Stomach smooth muscle (tissue), 2 donors: ENCODE results near the gene SLC46A1.
A peak's percentile ranks its signal among the peaks of the same experiment; 100 is the strongest.

Experiments used
- H3K27ac ChIP-seq: one replicate; pipeline ENCODE4 v1.7.0; 2013; ENCODE audit warnings: mild to moderate bottlenecking, low read length, inconsistent platforms
- H3K27me3 ChIP-seq, 2 donors: one replicate each; pipeline ENCODE4 v1.7.0; 2013; ENCODE audit warnings: low read length in 2 of 2; ENCODE audit not compliant: insufficient read depth in 2 of 2, control insufficient read depth in 1 of 2
- H3K36me3 ChIP-seq, 2 donors: one replicate each; pipeline ENCODE4 v1.7.0; 2013; ENCODE audit warnings: low read length in 2 of 2; ENCODE audit not compliant: control insufficient read depth in 2 of 2, insufficient read depth in 2 of 2
- H3K4me1 ChIP-seq: one replicate; pipeline ENCODE4 v1.7.0; 2013; ENCODE audit warnings: low read length; ENCODE audit not compliant: control insufficient read depth, insufficient read depth
- H3K4me3 ChIP-seq, 2 donors: one replicate each; pipeline ENCODE4 v1.7.0; 2013; ENCODE audit warnings: low read length in 2 of 2
- H3K9ac ChIP-seq, 2 donors: one replicate each; pipeline ENCODE4 v1.7.0; 2013; ENCODE audit warnings: low read length in 2 of 2, mild to moderate bottlenecking in 1 of 2
- H3K9me3 ChIP-seq, 2 donors: one replicate each; pipeline ENCODE4 v1.7.0; 2013; ENCODE audit warnings: low read length in 2 of 2; ENCODE audit not compliant: control insufficient read depth in 2 of 2
- donor health status: healthy.
- donor health status: Pancreatic carcinoma.

SLC46A1 gene

DNA sequence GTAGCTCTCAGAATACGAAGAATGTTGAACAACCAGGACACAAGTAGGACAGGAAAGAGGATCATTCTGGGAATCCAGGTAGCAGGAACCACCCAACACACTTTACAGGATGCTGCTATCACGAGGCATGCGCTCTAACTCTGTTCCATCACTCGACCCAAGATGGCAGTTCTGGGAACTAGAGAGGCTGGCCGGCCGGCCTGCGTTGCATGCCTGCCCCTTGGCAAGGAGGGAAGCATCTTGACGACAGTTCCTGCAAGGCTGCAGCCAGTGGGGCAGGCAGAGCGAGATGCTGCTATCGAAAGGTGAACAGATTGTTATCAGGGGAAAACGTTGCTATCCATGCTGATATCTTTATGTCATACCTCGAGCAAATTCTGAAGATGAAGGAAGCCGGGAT, 19.2 kb upstream of the SLC46A1 start:
- peaks cover 0 to 6% of the 10 kb centered on the region in 2 donors for H3K27me3 ChIP-seq
- no peaks in the 10 kb centered on the region for H3K36me3 ChIP-seq
- H3K9ac ChIP-seq: no peak overlapping the region
- no peaks in the 10 kb centered on the region for H3K4me1 ChIP-seq
- H3K4me3 ChIP-seq: no peak overlapping the region
- no peaks in the 10 kb centered on the region for H3K9me3 ChIP-seq
- no peak overlapping the region for H3K27ac ChIP-seq

DNA sequence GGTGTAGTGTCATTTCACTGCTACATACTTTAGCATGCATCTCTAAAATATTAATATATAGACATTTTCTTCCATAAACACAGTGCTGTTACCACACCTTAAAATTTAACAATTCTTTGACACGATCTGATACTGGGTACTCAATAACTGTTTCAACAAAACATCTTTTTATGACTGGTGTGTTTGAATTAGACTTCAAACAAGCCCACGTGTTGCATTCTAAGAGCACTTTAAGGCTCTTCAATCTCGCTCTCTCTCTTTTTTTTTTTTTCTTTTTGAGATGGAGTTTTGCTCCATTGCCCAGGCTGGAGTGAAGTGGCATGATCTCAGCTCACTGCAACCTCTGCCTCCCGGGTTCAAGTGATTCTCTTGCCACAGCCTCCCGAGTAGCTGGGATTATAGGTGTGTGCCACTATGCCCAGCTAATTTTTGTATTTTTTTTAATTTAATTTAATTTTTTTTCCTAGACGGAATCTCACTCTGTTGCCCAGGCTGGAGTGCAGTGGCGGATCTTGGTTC, 15.8 kb upstream of the SLC46A1 start:
- Histone ChIP-seq H3K9ac (no peak overlapping the region), H3K36me3 (no peaks in the 10 kb centered on the region), H3K27ac (no peak overlapping the region), H3K4me1 (no peaks in the 10 kb centered on the region), H3K9me3 (no peaks in the 10 kb centered on the region), H3K27me3 (peaks cover 0 to 12% of the 10 kb centered on the region in 2 donors), H3K4me3 (no peak overlapping the region)

DNA sequence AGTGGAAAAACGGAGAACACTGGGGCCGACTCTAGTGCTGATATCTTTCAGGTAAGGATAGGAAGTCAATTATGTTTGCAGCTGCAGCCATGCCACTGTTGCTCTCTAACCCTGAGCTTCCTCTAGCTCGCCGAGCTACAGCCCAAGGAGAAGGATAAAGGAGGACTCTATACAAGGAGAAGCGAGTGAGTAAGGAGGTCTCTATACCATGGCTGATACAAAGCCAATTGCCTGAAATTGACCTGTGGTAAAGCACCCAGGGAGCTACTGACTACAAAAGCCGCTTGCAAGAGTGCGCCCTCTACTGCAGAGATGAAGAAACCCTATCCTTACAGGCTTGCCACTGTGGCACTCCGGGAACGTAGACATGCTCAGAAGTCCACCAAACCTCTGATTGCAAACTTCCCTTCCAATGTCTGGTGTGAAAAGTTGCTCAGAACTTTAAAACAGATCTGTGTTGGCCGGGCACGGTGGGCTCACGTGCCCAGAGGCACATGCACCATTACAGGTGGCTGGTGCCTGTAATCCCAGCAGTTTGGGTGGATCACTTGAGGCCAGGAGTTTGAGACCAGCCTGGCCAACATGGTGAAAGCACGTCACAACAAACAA, 10.8 kb upstream of the SLC46A1 start:
- H3K27me3 ChIP-seq: peaks cover 0 to 10% of the 10 kb centered on the region in 2 donors
- H3K9me3 ChIP-seq: no peaks in the 10 kb centered on the region
- H3K36me3 ChIP-seq: no peaks in the 10 kb centered on the region
- H3K27ac ChIP-seq: no peak overlapping the region
- H3K9ac ChIP-seq: no peak overlapping the region
- no peaks in the 10 kb centered on the region for H3K4me1 ChIP-seq
- no peak overlapping the region for H3K4me3 ChIP-seq

DNA sequence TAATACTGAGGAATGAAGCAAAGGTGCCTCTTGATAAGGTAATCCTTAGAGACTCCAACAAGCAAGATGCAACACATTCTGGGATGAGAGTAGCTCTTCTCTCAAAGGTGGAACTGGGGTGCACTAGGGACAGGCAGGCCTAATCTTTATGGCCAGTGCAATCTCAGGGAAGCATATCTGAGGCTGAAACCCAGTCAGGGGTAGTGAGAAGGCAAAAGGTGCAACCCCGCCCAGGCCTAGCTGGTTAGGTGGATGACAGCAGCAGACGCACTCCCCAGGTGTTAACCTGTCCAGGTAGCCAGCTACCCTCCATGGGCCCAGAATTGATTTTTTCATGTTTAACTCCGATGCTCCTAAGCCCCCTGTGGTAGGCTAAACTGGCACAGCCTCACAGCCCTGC, 9.9 kb upstream of the SLC46A1 start:
- Histone ChIP-seq H3K9me3 (no peaks in the 10 kb centered on the region), H3K27ac (no peak overlapping the region), H3K4me1 (no peaks in the 10 kb centered on the region), H3K9ac (no peak overlapping the region), H3K4me3 (no peak overlapping the region), H3K27me3 (peaks cover 0 to 10% of the 10 kb centered on the region in 2 donors), H3K36me3 (no peaks in the 10 kb centered on the region)

DNA sequence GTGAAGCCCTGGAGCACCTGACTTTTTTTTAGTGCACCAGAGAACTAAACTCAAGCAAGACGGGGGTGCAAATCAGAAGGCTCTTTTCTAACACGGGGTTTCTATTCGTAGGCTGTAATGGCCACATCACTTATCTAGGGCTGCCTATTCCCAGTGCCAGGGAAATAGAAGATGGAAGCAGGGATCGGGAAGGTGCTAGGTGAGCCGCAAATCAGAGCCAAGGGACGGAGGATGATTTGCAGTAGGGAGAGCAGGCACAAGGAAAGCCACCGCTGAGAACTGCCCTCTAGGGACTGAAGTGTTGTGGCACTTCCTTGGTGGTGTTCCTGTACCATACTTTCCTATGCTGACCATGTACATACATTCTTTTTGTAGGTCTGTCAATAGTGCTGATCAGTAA, 7.8 kb upstream of the SLC46A1 start:
- no peaks in the 10 kb centered on the region for H3K9me3 ChIP-seq
- no peaks in the 10 kb centered on the region for H3K4me1 ChIP-seq
- H3K9ac ChIP-seq: no peak overlapping the region
- no peak overlapping the region for H3K27ac ChIP-seq
- no peak overlapping the region for H3K4me3 ChIP-seq
- H3K36me3 ChIP-seq: no peaks in the 10 kb centered on the region
- peaks cover 0 to 8% of the 10 kb centered on the region in 2 donors for H3K27me3 ChIP-seq

DNA sequence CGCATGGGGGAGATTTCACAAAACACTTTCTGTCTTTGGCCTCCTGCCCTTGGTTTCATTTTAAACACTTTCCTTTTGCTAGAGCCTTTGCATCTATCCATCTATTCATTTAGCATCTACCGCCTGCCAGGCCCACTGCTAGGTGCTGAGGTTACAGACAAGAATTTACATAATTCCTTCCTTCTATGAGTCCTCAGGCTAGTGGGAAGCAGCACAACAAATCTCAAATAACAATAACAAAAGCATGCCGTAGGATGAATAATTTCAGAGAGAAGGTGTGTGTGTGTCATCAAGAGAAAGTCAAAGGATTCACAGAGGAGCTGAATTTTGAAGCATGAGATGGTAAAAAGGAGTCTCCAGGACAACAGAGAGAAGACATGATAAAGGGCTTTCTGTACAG, 6.1 kb upstream of the SLC46A1 start:
- Histone ChIP-seq H3K27ac (no peak overlapping the region), H3K4me1 (no peaks in the 10 kb centered on the region), H3K9ac (no peak overlapping the region), H3K9me3 (no peaks in the 10 kb centered on the region), H3K4me3 (no peak overlapping the region), H3K36me3 (no peaks in the 10 kb centered on the region), H3K27me3 (peaks cover 0 to 6% of the 10 kb centered on the region in 2 donors)

DNA sequence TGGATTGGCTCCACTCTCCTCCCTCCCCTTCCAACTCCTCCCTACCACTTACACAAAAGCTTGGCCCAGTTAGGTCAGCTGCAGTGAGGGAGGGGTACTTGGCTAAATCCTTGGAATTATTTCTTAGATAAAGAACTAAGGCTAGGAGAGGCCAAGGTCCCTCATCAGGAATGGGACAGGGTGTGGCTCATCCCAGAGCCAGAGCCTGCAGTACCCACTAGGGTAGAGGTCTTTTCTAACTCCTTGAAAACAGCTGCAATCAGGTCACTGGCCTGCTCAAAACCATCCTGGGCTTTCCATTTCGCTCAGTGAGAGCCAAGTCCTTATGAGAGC, 1.9 kb upstream of the SLC46A1 start:
- H3K27me3 ChIP-seq: no peaks in the 10 kb centered on the region
- peaks cover 0 to under 1% of the 10 kb centered on the region in 2 donors for H3K36me3 ChIP-seq
- no peak overlapping the region for H3K27ac ChIP-seq
- peaks cover 20% of the 10 kb centered on the region for H3K4me1 ChIP-seq
- no peak overlapping the region for H3K9ac ChIP-seq
- no peak overlapping the region for H3K4me3 ChIP-seq
- H3K9me3 ChIP-seq: no peaks in the 10 kb centered on the region

DNA sequence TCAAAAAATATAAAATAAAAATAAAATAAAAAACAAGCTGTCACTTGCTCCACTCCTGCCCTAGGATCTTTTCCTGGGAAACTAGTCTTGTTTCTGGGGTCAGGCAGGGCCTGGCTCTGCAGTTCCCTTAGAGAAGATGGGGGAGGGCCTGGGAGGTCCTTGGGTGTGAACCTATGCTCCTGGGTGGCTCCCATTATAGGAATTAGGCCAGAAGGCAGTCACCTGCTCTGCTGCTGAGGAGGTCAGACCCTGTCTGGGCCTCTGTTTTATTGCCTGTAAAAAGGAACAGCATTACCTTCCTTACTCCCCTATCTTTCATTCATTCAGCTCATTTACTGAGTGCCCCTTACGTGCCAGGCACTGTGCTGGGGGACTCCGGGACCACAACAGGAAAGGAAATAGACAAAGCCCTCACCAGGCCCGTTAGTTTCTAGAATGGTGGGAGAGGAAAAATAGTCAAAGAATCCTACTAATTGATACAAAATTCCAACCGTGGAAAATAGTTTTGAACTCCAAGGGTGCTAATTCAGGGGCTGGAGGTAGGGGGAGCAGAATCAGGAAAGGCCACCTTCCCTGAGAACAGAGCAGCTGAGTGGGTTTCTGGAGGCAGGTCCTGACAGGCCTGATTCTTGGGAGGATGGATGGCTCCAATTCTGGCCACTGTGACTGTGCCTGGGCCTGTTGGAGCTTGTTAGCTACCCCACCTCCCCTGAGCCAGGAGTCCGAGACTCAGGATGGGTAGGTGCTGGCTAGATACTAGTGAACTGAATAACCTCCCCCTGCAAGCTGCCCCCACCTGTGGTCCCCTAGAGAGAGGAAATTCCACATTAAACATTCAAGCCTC, 1.3 kb upstream of the SLC46A1 start:
- H3K27ac ChIP-seq: no peak overlapping the region

DNA sequence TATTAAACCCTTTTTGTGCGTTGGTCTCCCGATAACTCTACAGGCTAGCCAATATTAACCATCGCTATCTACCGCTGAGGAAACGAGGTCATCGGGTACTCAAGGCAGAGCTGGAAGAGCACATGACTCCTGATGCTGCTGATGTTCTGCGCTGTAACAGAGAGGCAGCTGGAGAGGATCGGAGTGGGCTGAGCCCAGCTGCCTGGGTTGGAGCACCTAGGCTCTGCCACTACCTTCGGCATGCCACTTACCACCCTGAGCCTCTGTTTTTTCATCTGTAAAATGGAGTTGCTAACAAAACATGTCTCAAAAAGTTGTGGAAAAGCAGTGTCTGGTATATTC, 432 bp upstream of the SLC46A1 start:
- Histone ChIP-seq H3K27ac (no peak overlapping the region), H3K27me3 (no peaks in the 10 kb centered on the region), H3K4me3 (peak overlapping the region; percentile 74 to 80), H3K9ac (peak overlapping the region; percentile 13 to 52), H3K36me3 (peaks cover 0 to 8% of the 10 kb centered on the region in 2 donors), H3K9me3 (no peaks in the 10 kb centered on the region), H3K4me1 (peaks cover 20% of the 10 kb centered on the region)

More for the DNA sequence above, 1.3 kb upstream of the SLC46A1 start:
- Histone ChIP-seq H3K9me3 (no peaks in the 10 kb centered on the region), H3K36me3 (peaks cover 0 to 5% of the 10 kb centered on the region in 2 donors), H3K4me1 (peaks cover 20% of the 10 kb centered on the region), H3K4me3 (no peak overlapping the region), H3K9ac (no peak overlapping the region), H3K27me3 (no peaks in the 10 kb centered on the region)

DNA sequence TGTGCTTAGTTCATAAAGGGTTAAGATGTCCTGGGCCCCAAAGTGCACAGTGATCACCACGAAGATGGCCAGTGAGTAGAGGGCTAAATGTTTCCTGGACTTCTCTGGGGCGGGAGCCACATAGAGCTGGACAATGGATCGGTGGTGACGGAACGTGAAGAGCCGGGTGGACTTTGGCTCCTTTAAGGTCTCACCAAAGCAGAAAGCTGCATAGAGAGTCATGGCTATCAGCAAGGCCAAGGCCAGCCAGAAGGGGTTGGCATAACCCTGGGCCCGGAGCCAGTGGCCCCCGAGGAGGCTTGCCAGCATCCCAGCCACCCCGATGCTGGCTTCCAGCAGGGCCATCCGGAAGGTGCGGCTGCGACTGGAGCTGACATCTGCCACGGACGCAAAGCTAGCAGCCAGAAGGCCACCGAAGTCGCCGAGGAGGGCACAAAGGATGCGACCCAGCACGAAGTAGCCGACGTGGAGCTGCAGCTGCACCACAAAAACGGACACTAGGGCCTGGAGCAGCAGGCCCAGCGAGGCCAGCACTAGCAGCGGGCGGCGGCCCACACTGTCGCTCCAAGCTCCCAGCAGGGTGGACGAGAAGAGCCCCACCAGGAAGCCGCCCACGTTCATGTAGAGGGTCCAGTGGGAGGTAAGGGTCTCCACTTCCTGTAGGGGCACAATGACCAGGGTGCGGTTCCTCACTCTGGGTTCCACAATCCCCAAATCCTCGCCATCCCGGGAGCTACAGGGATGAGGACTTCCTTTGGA, 1.0 kb downstream of the SLC46A1 start:
- H3K36me3 ChIP-seq: peaks cover 0 to 11% of the 10 kb centered on the region in 2 donors
- peak overlapping the region; percentile 74 to 80 for H3K4me3 ChIP-seq
- peaks cover 22% of the 10 kb centered on the region for H3K4me1 ChIP-seq
- H3K9ac ChIP-seq: peak overlapping the region; percentile 52 to 58
- H3K27ac ChIP-seq: no peak overlapping the region
- H3K27me3 ChIP-seq: no peaks in the 10 kb centered on the region
- no peaks in the 10 kb centered on the region for H3K9me3 ChIP-seq
